A549 (cell line): Measurements from ENCODE around the gene CEP162. TPM values are rescaled to one million over a fixed set of nuclear protein-coding genes. Genes with fewer than 3 reads are reported as not detected.
"Not testable (repeated sequence)": the region's sequence is repeated elsewhere in the genome, so short reads cannot be mapped to it uniquely, and the experiment has no call there.

ENCODE experiments used
- ATAC-seq, 2 experiments: fragments of 200-7000 bp in 1 of 2; fragments of >200 bp in 1 of 2; cut with Nextera tagmentation in 1 of 2; cut with Tn5 transposase in 1 of 2; 3 replicates each; pipeline versions ENCODE4 v1.8.0 to v1.9.1; 2018 to 2020; ENCODE audit warnings: mild to moderate bottlenecking in 1 of 2, moderate library complexity in 1 of 2
- CTCF ChIA-PET: fragments of 300-600 bp; sonication (Branson Sonifier 250); formaldehyde crosslinking; extraction: SDS; loops from one replicate; lab custom pipeline; 2021; ENCODE audit warnings: antibody characterized with exemption, inconsistent platforms; lab: Yijun Ruan, JAX
- POLR2A ChIA-PET: fragments of 350-600 bp; formaldehyde crosslinking; extraction: SDS; loops from one replicate; lab custom pipeline; 2021; ENCODE audit warnings: antibody characterized with exemption, inconsistent platforms; lab: Yijun Ruan, JAX
- DNase-seq, 2 experiments: peaks; one replicate each; pipeline versions ENCODE4 v3.0.0 to v3.0.0-alpha.2; 2011 to 2016; ENCODE audit warnings: low read depth in 1 of 2, low spot score in 1 of 2
- FAIRE-seq: peaks from 2 replicates; lab custom pipeline; 2011; peaks lifted over from hg19 to GRCh38; lab: Jason Lieb, UNC
- H3K27ac ChIP-seq, 2 experiments: fragments of >200 bp; sonication (Bioruptor Twin); formaldehyde crosslinking; 3 replicates each; pipeline ENCODE4 v1.5.1; 2016 to 2017
- H3K4me1 ChIP-seq: fragments of >200 bp; sonication (Bioruptor Twin); formaldehyde crosslinking; 3 replicates; pipeline ENCODE4 v1.6.1; 2016
- H3K4me2 ChIP-seq: fragments of >200 bp; sonication (Bioruptor Twin); formaldehyde crosslinking; 3 replicates; pipeline ENCODE4 v1.6.1; 2016
- H3K4me3 ChIP-seq: fragments of >200 bp; sonication (Bioruptor Twin); formaldehyde crosslinking; 3 replicates; pipeline ENCODE4 v1.5.1; 2016
- H3K9me3 ChIP-seq: fragments of >200 bp; sonication (Bioruptor Twin); formaldehyde crosslinking; 3 replicates; pipeline ENCODE4 v1.6.1; 2016
- ATOH8 ChIP-seq: fragments of 250-450 bp; sonication (Bioruptor Pico); IDR thresholded peaks from 2 replicates; pipeline ENCODE4 v1.5.0; 2020; ENCODE audit warnings: low read depth, mild to moderate bottlenecking, moderate library complexity
- CBX2 ChIP-seq: fragments of 200-600 bp; sonication (generic); IDR thresholded peaks from 2 replicates; pipeline ENCODE4 v1.6.1; 2016; ENCODE audit warnings: low read depth, mild to moderate bottlenecking, borderline replicate concordance
- CHD2 ChIP-seq: fragments of 150-350 bp; IDR thresholded peaks from 2 replicates; pipeline ENCODE4 v1.6.1; 2014; ENCODE audit warnings: low read length; ENCODE audit not compliant: partially characterized antibody
- CHD4 ChIP-seq: fragments of 200-600 bp; sonication (generic); IDR thresholded peaks from 2 replicates; pipeline ENCODE4 v1.6.1; 2016; ENCODE audit warnings: antibody characterized with exemption, mild to moderate bottlenecking, borderline replicate concordance
- CTCF ChIP-seq: fragments of >200 bp; sonication (Bioruptor Twin); formaldehyde crosslinking; IDR thresholded peaks from 3 replicates; pipeline ENCODE4 v1.5.1; 2016
- ESRRA ChIP-seq: fragments of 150-350 bp; IDR thresholded peaks from 2 replicates; pipeline ENCODE4 v1.6.1; 2014; ENCODE audit warnings: mild to moderate bottlenecking, low read length, borderline replicate concordance
- HES2 ChIP-seq: fragments of >200 bp; sonication (Bioruptor Twin); formaldehyde crosslinking; IDR thresholded peaks from 2 replicates; pipeline ENCODE4 v1.6.1; 2016
- HOXA7 ChIP-seq: fragments of 250-450 bp; sonication (Bioruptor Pico); IDR thresholded peaks from 2 replicates; pipeline ENCODE4 v1.5.0; 2020; ENCODE audit warnings: mild to moderate bottlenecking, moderate library complexity
- HOXB5 ChIP-seq: fragments of 250-450 bp; sonication (Bioruptor Pico); IDR thresholded peaks from 2 replicates; pipeline ENCODE4 v1.5.0; 2020; ENCODE audit warnings: mild to moderate bottlenecking, moderate library complexity
- JUNB ChIP-seq: fragments of >200 bp; sonication (Bioruptor Twin); formaldehyde crosslinking; IDR thresholded peaks from 2 replicates; pipeline ENCODE4 v1.6.1; 2016
- KDM1A ChIP-seq: fragments of 200-600 bp; sonication (generic); IDR thresholded peaks from 2 replicates; pipeline ENCODE4 v1.6.1; 2016; ENCODE audit warnings: low read depth, mild to moderate bottlenecking
- NFE2L2 ChIP-seq: fragments of 150-350 bp; conservative IDR thresholded peaks from 2 replicates; pipeline ENCODE4 v1.6.1; 2014; ENCODE audit warnings: low read length
- PBX3 ChIP-seq: IDR thresholded peaks from 2 replicates; pipeline ENCODE4 v1.6.1; 2012
- RAD21 ChIP-seq, 2 experiments: fragments of >200 bp in 1 of 2; sonication (Bioruptor Twin) in 1 of 2; formaldehyde crosslinking in 1 of 2; IDR thresholded peaks in 1 of 2; conservative IDR thresholded peaks in 1 of 2; 2 replicates in 1 of 2; 3 replicates in 1 of 2; pipeline ENCODE4 v1.6.1; 2012 to 2018; ENCODE audit warnings: inconsistent platforms in 1 of 2
- RARB ChIP-seq: fragments of 250-450 bp; sonication (Bioruptor Pico); IDR thresholded peaks from 2 replicates; pipeline ENCODE4 v1.8.0; 2021; ENCODE audit warnings: mild to moderate bottlenecking, moderate library complexity
- RNF2 ChIP-seq: fragments of 200-600 bp; sonication (generic); IDR thresholded peaks from 2 replicates; pipeline ENCODE4 v1.6.1; 2016; ENCODE audit warnings: low read depth, mild to moderate bottlenecking, antibody characterized with exemption, moderate library complexity, borderline replicate concordance
- USF2 ChIP-seq: fragments of 450-650 bp; IDR thresholded peaks from 2 replicates; pipeline ENCODE4 v1.6.1; 2014; ENCODE audit warnings: antibody characterized with exemption
- ZC3H11A ChIP-seq: fragments of 450-650 bp; IDR thresholded peaks from 2 replicates; pipeline ENCODE4 v1.6.1; 2014; ENCODE audit warnings: antibody characterized with exemption, mild to moderate bottlenecking
- ZNF302 ChIP-seq: fragments of 250-450 bp; sonication (Bioruptor Pico); IDR thresholded peaks from 2 replicates; pipeline ENCODE4 v1.9.0; 2021; ENCODE audit warnings: inconsistent platforms, mild to moderate bottlenecking, moderate library complexity
- WGBS: methylation state at CpG from one replicate; pipeline ENCODE4 v1.1.6; 2017; ENCODE audit errors: missing lambda C conversion rate; 5-methylcytosine and 5-hydroxymethylcytosine counted together
- polyA plus RNA-seq, 4 experiments: library from polyadenylated mRNA; depleted of rRNA in 3 of 4; stranded (reverse); fragments of >200 nt; fragmentation: RNase III in 1 of 4; extraction: RNeasy Plus Mini Kit Qiagen cat#74134 plus additional on column Dnase treatment in 1 of 4; gene quantifications; 2 replicates in 3 of 4; 3 replicates in 1 of 4; pipeline ENCODE4 v1.2.3, GENCODE V29; 2011 to 2017

The CEP162 gene
- polyA plus RNA-seq, 2 of the 4 experiments (the other 2 are of a cell fraction), result 2.1 to 2.3 TPM

- H3K4me3 ChIP-seq, FAIRE-seq, H3K9me3 ChIP-seq, H3K4me1 ChIP-seq, CTCF ChIA-PET, POLR2A ChIA-PET, H3K27ac ChIP-seq, ATAC-seq, H3K4me2 ChIP-seq, DNase-seq: not testable (repeated sequence)
Observed at GRCh38 chr6:84084705-84085104, 142.7 kb downstream of the CEP162 start.

GRCh38 chr6:84082689-84083265, 144.7 kb downstream of the CEP162 start:
- WGBS, result 64% methylated on average over 11 of the region's 11 CpGs
- Histone ChIP-seq H3K4me1 (no peaks in the 10 kb centered on the region), H3K4me3 (no peak overlapping the region), H3K4me2 (no peak overlapping the region), H3K9me3 (no peaks in the 10 kb centered on the region), H3K27ac (no peak overlapping the region)
- POLR2A ChIA-PET, result no interaction called here
- ATAC-seq (no peak), DNase-seq (no peak), FAIRE-seq (no peak)
- TF ChIP-seq PBX3 (no peak), CTCF (no peak), RARB (CRISPR knock-in tag) (no peak), ATOH8 (no peak), ZNF302 (CRISPR knock-in tag) (no peak), CHD2 (no peak), ESRRA (no peak), HES2 (no peak), KDM1A (no peak), JUNB (no peak)
- CTCF ChIA-PET, result no interaction called here

GRCh38 chr6:84081222-84081621, 146.2 kb downstream of the CEP162 start:
- 53% methylated on average over 2 of the region's 2 CpGs for WGBS
- DNase-seq (no peak), FAIRE-seq (no peak), ATAC-seq (no peak)
- Histone ChIP-seq H3K4me3 (no peak overlapping the region), H3K4me2 (no peak overlapping the region), H3K9me3 (no peaks in the 10 kb centered on the region), H3K27ac (no peak overlapping the region), H3K4me1 (no peaks in the 10 kb centered on the region)
- POLR2A ChIA-PET, result no interaction called here
- no peak for TF ChIP-seq CHD4
- no peak for TF ChIP-seq RARB (CRISPR knock-in tag)
- TF ChIP-seq USF2, result no peak
- no peak for TF ChIP-seq HOXB5 (CRISPR knock-in tag)
- TF ChIP-seq HES2, result no peak
- no peak for TF ChIP-seq HOXA7
- TF ChIP-seq CBX2, result no peak
- no peak for TF ChIP-seq RNF2
- no peak for TF ChIP-seq NFE2L2
- no peak for TF ChIP-seq ZC3H11A
- no peak for TF ChIP-seq RAD21 (conservative IDR thresholded peaks at IDR 0.05 in 1 of 2, IDR thresholded peaks at IDR 0.05 in 1 of 2)
- CTCF ChIA-PET, result no interaction called here
